GM19328 (cell line): Measurements from ENCODE around the gene METTL5.
"Not testable (repeated sequence)": the region's sequence is repeated elsewhere in the genome, so short reads cannot be mapped to it uniquely, and the experiment has no call there.

Experiments
- ATAC-seq: cut with Tn5 transposase; IDR thresholded peaks from one replicate; pipeline ENCODE4 v1.9.1; 2021; ENCODE audit warnings: mild to moderate bottlenecking, moderate library complexity; ENCODE audit not compliant: unreplicated experiment

Gene METTL5

DNA sequence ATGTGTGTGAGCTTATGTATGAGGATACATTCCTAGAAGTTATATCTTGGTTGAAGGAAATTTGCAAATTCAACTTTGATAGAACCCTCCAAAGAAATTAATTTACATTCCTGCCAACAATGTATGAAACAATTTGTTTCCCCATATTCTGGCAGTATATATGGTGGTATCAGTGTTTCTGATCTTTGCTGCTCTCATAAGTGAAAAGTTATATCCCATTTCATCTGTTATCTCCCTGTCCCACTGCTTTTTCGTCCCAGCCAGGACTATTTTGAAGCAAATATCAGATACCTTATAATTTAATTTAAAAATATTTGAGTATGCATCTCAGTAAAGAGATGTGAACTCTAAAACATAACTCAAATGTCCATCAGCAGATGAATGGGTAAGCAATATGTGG lies 9.7 kb upstream of the METTL5 start:
- no peak for ATAC-seq

DNA sequence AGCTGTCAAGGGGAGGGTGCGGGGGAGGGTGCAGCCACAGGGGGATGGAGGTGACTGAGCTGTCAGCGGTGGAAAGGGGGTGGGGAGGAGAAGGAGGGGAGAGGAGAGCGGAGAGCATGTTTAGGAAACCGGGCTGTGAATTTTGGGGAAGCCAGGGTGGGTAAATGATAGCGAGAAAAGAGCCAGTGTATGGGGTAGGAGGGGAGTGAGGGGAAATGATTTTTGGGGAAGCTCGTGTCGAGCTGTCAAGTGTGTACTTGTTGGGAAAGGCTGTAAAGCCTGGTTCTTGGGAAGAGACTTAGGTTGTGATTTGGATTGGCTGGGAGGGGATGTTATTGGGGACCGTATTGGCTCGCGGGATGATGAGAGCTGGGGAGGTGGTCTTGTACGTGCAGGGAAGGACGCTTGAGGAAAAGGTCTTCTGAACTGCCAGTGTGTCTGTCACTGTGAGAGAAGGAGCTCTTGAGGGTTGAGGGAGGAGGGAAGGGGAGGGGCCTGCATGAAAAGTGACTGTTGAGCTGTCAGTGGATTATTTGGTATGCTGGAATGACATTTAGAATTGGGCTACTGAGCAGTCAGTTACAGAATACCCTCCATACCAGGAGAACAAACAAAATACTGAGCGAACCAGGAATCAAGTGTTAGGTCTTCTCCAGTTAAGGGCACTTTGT lies 3.6 kb upstream of the METTL5 start:
- ATAC-seq, result peak; percentile 33

- ATAC-seq, result peak; percentile 73
Observed at GRCh38 chr2:169827272-169828140, 2.8 kb upstream of the METTL5 start, which contains the start of gene UBR3. TSS of gene UBR3 (plus strand) at chr2:169827454. CDS start at chr2:169827508, 54 bp downstream.

DNA sequence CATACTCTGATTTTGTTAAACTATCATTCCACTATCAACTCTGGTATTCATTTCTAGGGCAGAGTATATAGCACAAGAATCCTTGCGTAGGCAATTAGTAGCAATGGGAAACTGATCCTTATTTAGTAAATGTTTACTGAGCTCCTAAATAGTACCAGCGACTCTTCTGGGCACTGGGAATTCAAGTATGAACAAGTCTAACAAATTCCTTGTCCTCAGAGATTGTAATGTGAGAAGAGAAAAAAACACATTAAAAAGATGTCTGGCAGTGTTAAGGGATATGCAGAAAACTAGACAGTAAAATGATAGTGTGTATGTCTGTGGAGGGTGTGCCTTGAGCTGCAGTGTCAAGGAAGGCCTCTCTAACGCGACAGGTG lies 721 bp downstream of the METTL5 start:
- ATAC-seq, result no peak

- ATAC-seq, result no peak
Observed at GRCh38 chr2:169822785-169823392, 1.8 kb downstream of the METTL5 start.

- no peak for ATAC-seq
Observed at GRCh38 chr2:169822036-169822435, 2.7 kb downstream of the METTL5 start.

DNA sequence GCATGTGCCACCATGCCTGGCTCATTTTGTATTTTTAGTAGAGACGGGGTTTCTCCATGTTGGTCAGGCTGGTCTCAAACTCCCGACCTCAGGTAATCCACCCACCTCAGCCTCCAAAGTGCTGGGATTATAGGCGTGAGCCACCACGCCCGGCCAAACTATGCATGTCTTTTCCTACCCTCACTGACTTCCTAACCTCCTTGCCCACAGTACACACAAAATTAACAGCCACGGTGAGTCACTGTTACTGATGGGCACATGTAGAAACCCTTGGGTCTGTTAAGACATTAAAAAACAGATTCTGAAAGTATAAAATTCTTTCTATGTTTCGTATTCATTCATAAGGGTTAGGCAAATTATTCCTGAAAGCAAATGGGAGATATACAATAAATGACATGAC lies 4.6 kb downstream of the METTL5 start:
- ATAC-seq, result not testable (repeated sequence)

GRCh38 chr2:169819106-169819505 lies 5.6 kb downstream of the METTL5 start:
- no peak for ATAC-seq

- no peak for ATAC-seq
Observed at GRCh38 chr2:169818241-169818640, 6.5 kb downstream of the METTL5 start.

DNA sequence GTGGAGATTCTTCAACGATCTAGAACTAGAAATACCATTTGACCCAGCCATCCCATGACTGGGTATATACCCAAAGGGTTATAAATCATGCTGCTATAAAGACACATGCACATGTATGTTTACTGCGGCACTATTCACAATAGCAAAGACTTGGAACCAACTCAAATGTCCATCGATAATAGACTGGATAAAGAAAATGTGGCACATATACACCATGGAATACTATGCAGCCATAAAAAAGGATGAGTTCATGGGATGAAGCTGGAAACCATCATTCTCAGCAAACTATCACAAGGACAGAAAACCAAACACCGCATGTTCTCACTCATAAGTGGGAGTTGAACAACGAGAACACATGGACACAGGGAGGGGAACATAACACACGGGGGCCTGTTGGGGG lies 7.3 kb downstream of the METTL5 start:
- ATAC-seq, result not testable (repeated sequence)

- ATAC-seq, result not testable (repeated sequence)
Observed at GRCh38 chr2:169816961-169817360, 7.7 kb downstream of the METTL5 start.

DNA sequence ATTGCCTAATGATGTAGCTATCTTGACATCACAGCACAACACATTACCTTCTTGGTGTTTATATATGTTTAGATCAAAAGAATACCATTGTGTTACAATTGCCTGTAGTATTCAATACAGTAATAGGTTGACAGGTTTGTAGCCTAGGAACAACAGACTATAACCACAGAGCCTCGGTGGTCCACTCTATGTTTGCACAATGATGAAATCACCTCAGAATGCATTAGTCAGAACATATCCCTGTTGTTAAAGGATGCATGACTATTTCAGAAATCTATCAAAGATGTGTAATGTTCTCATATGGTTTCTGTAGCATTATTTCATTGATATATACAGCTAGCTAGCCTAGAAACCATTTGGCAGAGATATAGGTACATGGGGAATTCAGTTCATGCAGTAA lies 8.9 kb downstream of the METTL5 start:
- ATAC-seq, result no peak

DNA sequence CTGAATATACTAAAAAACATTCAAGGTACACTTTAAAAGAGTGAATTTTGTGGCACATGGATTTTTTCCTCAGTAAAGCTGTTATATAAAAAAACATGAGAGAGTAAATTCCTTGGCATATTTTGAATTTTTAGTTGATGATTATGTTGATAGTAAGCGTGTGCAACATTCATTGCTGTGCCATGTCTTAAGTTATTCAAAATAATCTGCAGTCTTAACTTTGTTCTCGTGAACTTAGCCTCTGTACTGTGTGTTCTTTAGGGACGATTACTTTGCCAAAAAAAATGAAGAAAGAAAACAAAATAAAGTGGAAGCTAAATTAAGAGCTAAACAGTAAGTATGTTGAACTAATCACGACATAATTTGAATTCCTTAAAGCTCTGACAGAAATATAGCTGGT lies 16.5 kb downstream of the METTL5 start:
- ATAC-seq, result no peak

GRCh38 chr2:169806586-169806985 lies 18.1 kb downstream of the METTL5 start:
- no peak for ATAC-seq

- no peak for ATAC-seq
Observed at GRCh38 chr2:169803480-169803879, 21.2 kb downstream of the METTL5 start.

DNA sequence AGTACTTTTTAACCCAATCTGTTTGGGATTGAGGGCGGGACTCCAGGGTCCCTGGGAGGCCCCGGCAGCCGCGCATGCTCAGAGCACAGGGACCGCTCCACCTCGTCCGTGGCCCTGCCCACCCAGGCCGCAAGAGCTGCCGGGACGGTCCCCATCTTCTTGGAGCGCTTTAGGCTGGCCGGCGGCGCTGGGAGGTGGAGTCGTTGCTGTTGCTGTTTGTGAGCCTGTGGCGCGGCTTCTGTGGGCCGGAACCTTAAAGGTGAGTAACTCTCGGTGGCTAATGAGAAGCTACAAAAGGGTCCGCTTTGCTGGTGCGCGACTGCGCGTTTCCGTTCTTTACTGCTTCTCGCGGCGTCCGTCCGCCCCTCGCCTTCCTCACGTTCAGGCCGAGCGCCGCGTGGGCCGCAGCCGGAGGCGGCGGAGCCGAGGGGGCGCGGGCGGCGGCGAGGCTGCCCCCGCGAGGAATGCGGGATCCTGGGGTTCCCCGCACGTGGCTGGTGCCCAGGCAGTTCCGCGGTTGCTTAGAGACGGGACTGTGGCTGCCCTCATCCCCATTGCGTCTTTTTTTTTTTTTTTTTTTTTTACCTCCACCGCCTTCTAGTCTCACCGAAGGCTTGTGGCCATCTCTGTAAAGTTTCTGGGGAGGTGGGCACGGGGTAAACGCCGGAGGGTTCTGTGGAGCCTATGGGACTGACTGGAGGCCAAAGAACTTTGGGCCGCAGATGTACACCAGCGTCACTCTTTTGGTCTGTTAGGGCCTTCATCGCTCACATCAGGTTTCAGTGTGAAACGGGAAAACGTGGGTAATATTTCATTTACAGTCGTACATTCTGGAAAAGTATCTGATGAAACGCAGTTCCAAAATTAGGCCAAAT lies 25.8 kb downstream of the METTL5 start, which contains the start of gene SSB:
Gene SSB, plus strand, starts transcription at position 154 of the 875 bp plus-strand sequence. CDS start 2,090 bp downstream, outside the sequence.
- peak; percentile 98 for ATAC-seq

DNA sequence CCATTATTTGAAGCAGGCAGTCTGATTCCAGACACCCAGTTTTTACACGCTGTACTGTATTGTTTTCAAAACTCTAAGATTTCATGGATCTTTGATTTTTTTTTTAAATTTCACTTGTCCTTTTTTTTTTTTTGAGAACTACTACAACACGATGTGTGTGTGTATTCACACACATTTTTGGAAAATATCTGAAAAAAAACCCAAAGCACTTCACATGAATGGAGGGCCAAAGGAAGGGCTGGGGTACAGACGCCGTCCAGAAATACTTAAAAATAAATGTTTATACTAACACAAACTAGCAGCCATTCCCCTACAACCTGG lies 26.3 kb downstream of the METTL5 start:
- no peak for ATAC-seq

DNA sequence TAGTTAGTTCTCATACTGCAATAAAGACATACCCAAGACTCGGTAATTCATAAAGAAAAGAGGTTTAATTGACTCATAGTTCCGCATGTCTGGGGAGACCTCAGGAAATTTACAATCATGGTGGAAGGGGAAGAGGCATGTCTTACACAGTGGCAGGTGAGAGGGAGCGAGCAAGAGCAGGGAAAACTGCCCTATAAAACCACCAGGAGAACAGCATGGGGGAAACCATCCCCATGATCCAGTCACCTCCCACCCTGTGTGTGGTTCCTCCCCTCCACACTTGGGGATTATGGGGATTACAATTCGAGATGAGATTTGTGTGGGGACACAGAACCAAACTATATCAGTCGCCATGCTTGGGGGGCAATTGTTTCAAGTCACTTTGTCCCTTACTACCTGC lies 27.1 kb downstream of the METTL5 start:
- no peak for ATAC-seq

DNA sequence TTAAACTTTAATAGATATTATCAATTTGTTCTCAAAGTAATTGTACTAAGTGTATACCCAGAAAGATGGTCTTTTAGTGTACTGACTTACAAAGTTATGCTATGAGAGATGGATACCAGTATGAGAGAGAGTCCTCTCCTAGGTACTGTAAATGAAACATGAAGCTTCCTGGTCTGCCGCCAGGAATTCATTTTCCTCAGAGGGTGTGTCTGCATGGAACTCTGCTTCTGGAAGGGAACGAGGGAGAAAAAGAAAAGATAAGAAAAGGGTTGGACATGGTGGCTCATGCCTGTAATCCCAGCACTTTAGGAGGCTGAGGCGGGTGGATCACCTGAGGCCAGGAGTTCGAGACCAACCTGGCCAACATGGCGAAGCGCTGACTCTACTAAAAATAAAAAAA lies 28.3 kb downstream of the METTL5 start:
- no peak for ATAC-seq

- ATAC-seq, result no peak
Observed at GRCh38 chr2:169795181-169795580, 29.5 kb downstream of the METTL5 start.

DNA sequence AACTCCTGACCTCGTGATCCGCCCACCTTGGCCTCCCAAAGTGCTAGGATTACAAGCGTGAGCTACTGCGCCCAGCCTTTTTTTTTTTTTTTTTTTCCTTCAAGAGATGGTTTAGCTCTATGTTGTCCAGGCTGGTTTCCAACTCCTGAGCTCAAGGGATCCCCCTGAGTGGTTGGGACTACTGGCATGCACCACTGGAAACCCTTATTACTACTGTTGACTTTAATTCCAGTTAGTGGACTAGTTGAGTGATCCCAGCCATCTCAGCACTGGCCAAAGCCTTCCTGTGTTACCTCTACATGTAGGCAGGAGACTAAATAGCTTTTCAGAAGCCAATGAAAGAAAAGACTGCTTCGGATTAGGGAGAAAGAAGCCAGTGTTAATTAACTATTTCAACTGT lies 34.1 kb downstream of the METTL5 start:
- ATAC-seq, result no peak
